Gastrocnemius medialis (tissue), 4 donors: ENCODE data around the gene CDKAL1.

ENCODE experiments used
- POLR2A ChIP-seq, 2 donors: fragments of 450-650 bp; IDR thresholded peaks; one replicate each; pipeline ENCODE4 v1.6.1; 2017; ENCODE audit warnings: antibody characterized with exemption in 2 of 2, mild to moderate bottlenecking in 2 of 2, moderate library complexity in 2 of 2
- TF ChIP-seq, protein P1 (sequence below), 5 experiments: fragments of 450-650 bp in 3 of 5; fragments of 200-600 bp in 2 of 5; sonication (generic) in 2 of 5; IDR thresholded peaks in 4 of 5; conservative IDR thresholded peaks in 1 of 5; 1 replicate in 4 of 5; 2 replicates in 1 of 5; pipeline ENCODE4 v1.5.1; 2016 to 2019; ENCODE audit warnings: antibody characterized with exemption in 5 of 5, mild to moderate bottlenecking in 3 of 5, moderate library complexity in 3 of 5

DNA sequence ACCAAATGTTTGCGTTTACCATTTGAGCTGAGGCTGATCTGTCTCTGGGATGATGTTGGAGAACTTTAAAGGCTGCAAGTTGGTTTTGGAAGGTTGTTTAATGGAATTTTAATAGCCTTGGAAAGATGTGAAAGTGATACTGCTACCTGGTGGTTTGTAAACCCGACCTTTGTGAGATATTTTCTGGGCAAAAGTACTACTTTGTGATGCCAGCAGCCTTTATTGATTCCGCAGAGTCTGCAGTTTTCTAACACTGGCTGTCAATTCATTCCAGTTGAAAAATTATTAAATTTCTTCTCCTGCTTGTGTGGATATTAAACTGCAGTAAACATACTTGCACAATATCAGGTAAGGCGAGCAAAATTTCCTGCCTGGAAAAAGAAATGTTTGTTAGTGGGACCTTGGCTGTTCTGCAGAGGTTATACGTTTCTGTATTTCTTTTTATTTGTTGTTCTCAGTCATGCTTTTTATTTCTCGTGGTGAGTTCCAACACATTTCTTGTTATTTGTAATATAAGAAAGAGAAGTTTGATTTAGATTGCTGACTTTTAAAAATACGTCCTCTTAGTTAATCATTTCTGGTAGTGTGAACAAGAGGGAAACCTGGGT lies 322.5 kb downstream of the CDKAL1 start:
- TF ChIP-seq, protein P1, sequence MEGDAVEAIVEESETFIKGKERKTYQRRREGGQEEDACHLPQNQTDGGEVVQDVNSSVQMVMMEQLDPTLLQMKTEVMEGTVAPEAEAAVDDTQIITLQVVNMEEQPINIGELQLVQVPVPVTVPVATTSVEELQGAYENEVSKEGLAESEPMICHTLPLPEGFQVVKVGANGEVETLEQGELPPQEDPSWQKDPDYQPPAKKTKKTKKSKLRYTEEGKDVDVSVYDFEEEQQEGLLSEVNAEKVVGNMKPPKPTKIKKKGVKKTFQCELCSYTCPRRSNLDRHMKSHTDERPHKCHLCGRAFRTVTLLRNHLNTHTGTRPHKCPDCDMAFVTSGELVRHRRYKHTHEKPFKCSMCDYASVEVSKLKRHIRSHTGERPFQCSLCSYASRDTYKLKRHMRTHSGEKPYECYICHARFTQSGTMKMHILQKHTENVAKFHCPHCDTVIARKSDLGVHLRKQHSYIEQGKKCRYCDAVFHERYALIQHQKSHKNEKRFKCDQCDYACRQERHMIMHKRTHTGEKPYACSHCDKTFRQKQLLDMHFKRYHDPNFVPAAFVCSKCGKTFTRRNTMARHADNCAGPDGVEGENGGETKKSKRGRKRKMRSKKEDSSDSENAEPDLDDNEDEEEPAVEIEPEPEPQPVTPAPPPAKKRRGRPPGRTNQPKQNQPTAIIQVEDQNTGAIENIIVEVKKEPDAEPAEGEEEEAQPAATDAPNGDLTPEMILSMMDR (IDR thresholded peaks at IDR 0.05 in 4 of 5, conservative IDR thresholded peaks at IDR 0.05 in 1 of 5) = no peak
- no peak for TF ChIP-seq POLR2A (IDR thresholded peaks at IDR 0.05)
